WTC11 (cell line): ENCODE data around the gene PSG4.
"Not testable (repeated sequence)": the region's sequence is repeated elsewhere in the genome, so short reads cannot be mapped to it uniquely, and the experiment has no call there.

Experiments used
- CREB1 ChIP-seq: sonication (generic); formaldehyde crosslinking; IDR thresholded peaks from 2 replicates; pipeline ENCODE4 v1.8.0; 2023; ENCODE audit warnings: mild to moderate bottlenecking, missing genetic modification reagents
- ESRRA ChIP-seq: sonication (generic); formaldehyde crosslinking; IDR thresholded peaks from 2 replicates; pipeline ENCODE4 v1.8.1; 2022; ENCODE audit warnings: mild to moderate bottlenecking, missing genetic modification reagents, borderline replicate concordance
- JUN ChIP-seq: sonication (generic); formaldehyde crosslinking; IDR thresholded peaks from 2 replicates; pipeline ENCODE4 v1.8.0; 2023; ENCODE audit warnings: mild to moderate bottlenecking, missing genetic modification reagents
- SMAD4 ChIP-seq: sonication (generic); formaldehyde crosslinking; IDR thresholded peaks from 2 replicates; pipeline ENCODE4 v1.8.0; 2022; ENCODE audit warnings: mild to moderate bottlenecking, missing genetic modification reagents
- TF ChIP-seq, protein P1 (sequence below): fragments of 200-600 bp; IDR thresholded peaks from 2 replicates; pipeline ENCODE4 v1.8.0; 2022; ENCODE audit warnings: antibody characterized with exemption
- TF ChIP-seq, protein P2 (sequence below): sonication (generic); formaldehyde crosslinking; IDR thresholded peaks from 2 replicates; pipeline ENCODE4 v1.8.1; 2023; ENCODE audit warnings: mild to moderate bottlenecking, missing genetic modification reagents
- TF ChIP-seq, protein P3 (sequence below): sonication (generic); formaldehyde crosslinking; IDR thresholded peaks from 2 replicates; pipeline ENCODE4 v1.8.0; 2022; ENCODE audit warnings: mild to moderate bottlenecking, missing genetic modification reagents

DNA sequence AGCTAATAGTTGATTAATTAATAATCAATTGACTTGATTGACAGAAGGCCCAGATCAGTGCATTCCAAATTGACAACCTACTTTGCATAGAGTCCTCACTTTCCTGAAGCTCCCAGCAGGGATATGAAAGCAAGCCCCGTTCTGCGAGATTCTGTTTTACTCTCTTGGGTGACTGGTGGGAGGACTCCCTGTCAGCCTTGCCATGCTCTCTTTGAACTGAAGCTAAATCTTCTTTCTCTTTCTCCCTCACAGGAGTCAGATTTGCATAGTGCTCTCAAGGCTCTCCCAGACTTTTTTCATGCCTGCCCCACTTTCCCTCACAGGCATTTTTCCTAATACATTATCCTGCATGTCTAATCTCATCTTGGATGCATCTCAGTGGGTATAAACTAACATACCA, 10.4 kb upstream of the PSG4 start:
- TF ChIP-seq SMAD4 (CRISPR knock-in tag); ESRRA; JUN (CRISPR knock-in tag); CREB1 (CRISPR knock-in tag): not testable (repeated sequence)
- TF ChIP-seq, protein P1, sequence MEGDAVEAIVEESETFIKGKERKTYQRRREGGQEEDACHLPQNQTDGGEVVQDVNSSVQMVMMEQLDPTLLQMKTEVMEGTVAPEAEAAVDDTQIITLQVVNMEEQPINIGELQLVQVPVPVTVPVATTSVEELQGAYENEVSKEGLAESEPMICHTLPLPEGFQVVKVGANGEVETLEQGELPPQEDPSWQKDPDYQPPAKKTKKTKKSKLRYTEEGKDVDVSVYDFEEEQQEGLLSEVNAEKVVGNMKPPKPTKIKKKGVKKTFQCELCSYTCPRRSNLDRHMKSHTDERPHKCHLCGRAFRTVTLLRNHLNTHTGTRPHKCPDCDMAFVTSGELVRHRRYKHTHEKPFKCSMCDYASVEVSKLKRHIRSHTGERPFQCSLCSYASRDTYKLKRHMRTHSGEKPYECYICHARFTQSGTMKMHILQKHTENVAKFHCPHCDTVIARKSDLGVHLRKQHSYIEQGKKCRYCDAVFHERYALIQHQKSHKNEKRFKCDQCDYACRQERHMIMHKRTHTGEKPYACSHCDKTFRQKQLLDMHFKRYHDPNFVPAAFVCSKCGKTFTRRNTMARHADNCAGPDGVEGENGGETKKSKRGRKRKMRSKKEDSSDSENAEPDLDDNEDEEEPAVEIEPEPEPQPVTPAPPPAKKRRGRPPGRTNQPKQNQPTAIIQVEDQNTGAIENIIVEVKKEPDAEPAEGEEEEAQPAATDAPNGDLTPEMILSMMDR, result not testable (repeated sequence)
- TF ChIP-seq, protein P2, sequence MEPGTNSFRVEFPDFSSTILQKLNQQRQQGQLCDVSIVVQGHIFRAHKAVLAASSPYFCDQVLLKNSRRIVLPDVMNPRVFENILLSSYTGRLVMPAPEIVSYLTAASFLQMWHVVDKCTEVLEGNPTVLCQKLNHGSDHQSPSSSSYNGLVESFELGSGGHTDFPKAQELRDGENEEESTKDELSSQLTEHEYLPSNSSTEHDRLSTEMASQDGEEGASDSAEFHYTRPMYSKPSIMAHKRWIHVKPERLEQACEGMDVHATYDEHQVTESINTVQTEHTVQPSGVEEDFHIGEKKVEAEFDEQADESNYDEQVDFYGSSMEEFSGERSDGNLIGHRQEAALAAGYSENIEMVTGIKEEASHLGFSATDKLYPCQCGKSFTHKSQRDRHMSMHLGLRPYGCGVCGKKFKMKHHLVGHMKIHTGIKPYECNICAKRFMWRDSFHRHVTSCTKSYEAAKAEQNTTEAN, result not testable (repeated sequence)
- TF ChIP-seq, protein P3, sequence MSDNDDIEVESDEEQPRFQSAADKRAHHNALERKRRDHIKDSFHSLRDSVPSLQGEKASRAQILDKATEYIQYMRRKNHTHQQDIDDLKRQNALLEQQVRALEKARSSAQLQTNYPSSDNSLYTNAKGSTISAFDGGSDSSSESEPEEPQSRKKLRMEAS, result not testable (repeated sequence)
